ENCODE data around the gene BTBD19. TPM values are rescaled to one million over a fixed set of nuclear protein-coding genes. Genes with fewer than 3 reads are reported as not detected.

The BTBD19 gene
- total and polyA plus RNA-seq, 2 of the 8 experiments (the other 6 are each of a cell fraction or from before 2014, with no cell fraction given) = 1.1 TPM

- no peaks in the 10 kb centered on the region for H3K23me2 ChIP-seq (ENCODE audit: low read depth, low read length)
- TF ChIP-seq BRCA1 (IDR thresholded peaks at IDR 0.05; ENCODE audit: low read depth, low read length) = no peak
- TF ChIP-seq TCF12 (IDR thresholded peaks at IDR 0.05; ENCODE audit: low read depth, low read length) = no peak
- TF ChIP-seq JUN (IDR thresholded peaks at IDR 0.05; ENCODE audit: low read depth, low read length) = no peak
- no peak for TF ChIP-seq TAF7 (optimal IDR thresholded peaks at IDR 0.05; ENCODE audit: borderline replicate concordance, low read depth, low read length)
- TF ChIP-seq RNF2 (IDR thresholded peaks at IDR 0.05; ENCODE audit: borderline replicate concordance, low read depth, low read length, missing control alignments, poor library complexity, severe bottlenecking) = no peak
- TF ChIP-seq SIX5 (IDR thresholded peaks at IDR 0.05; ENCODE audit: low read depth, low read length) = no peak
- no peak for TF ChIP-seq RAD21 (IDR thresholded peaks at IDR 0.05 in 1 of 2, conservative IDR thresholded peaks at IDR 0.05 in 1 of 2; ENCODE audit: low read depth in 2 of 2, low read length in 2 of 2)
- TF ChIP-seq CBX8 (IDR thresholded peaks at IDR 0.05; ENCODE audit: borderline replicate concordance, low read depth, low read length) = no peak
- TF ChIP-seq NANOG (IDR thresholded peaks at IDR 0.05; ENCODE audit: insufficient read depth, low read depth, low read length, poor library complexity, severe bottlenecking) = no peak
- no peak for TF ChIP-seq GTF2F1 (IDR thresholded peaks at IDR 0.05; ENCODE audit: borderline replicate concordance, low read depth, low read length)
- TF ChIP-seq YY1 (IDR thresholded peaks at IDR 0.05; ENCODE audit: low read depth, low read length) = no peak
- no peak for TF ChIP-seq FOSL1 (IDR thresholded peaks at IDR 0.05; ENCODE audit: insufficient read depth, low read depth, low read length)
- TF ChIP-seq PHF8 (conservative IDR thresholded peaks at IDR 0.05; ENCODE audit: low read depth, low read length) = no peak
Measured at GRCh38 chr1:44860891-44861425, 52.6 kb downstream of the BTBD19 start.

More at GRCh38 chr1:44860891-44861425, 52.6 kb downstream of the BTBD19 start:
- DNase-seq (ENCODE audit: low read depth in 1 of 2, low spot score in 2 of 2) (no peak), FAIRE-seq (no peak)
- H3K14ac ChIP-seq (ENCODE audit: insufficient read length) = no peak overlapping the region
- no peak overlapping the region for H2BK120ac ChIP-seq (replicated peaks; ENCODE audit: low read depth, low read length)
- H3K56ac ChIP-seq (replicated peaks; ENCODE audit: insufficient read length, low read depth, low read length) = no peak overlapping the region
- H3K4me1 ChIP-seq (replicated peaks in 1 of 4; ENCODE audit: control insufficient read depth in 3 of 4, insufficient read depth in 4 of 4, low read length in 3 of 4) = no peaks in the 10 kb centered on the region
- no peak overlapping the region for H3K18ac ChIP-seq (ENCODE audit: extremely low read depth, low read length)
- no peaks in the 10 kb centered on the region for H3K79me2 ChIP-seq (ENCODE audit: control insufficient read depth in 1 of 2, insufficient read depth in 2 of 2, low read length in 2 of 2)
- no peaks in the 10 kb centered on the region for H3K79me1 ChIP-seq (ENCODE audit: low read depth, low read length)
- no peak overlapping the region for H2BK15ac ChIP-seq (ENCODE audit: low read length)
- no peak overlapping the region for H4K5ac ChIP-seq (ENCODE audit: insufficient read length, low read depth, low read length)
- no peak overlapping the region for H2BK12ac ChIP-seq (ENCODE audit: low read depth, low read length)
- POLR2A ChIA-PET (ENCODE audit: partially characterized antibody) = interaction anchor here (1.2 to 1.7 kb wide), 5 partner anchors 8 to 42 kb away, joined by 3 to 6 read pairs (median 3); no protein-coding TSS in a partner anchor
- no peak overlapping the region for H2BK20ac ChIP-seq (ENCODE audit: low read length)
- WGBS, 2 experiments (ENCODE audit: extremely low coverage in 1 of 2, insufficient coverage in 1 of 2, insufficient read length in 1 of 2, insufficient replicate concordance in 2 of 2, low coverage in 1 of 2, low lambda C conversion rate in 2 of 2, missing lambda C conversion rate in 1 of 2) = 95% methylated on average over 1 of the region's 1 CpG; no CpG with 5 or more reads in 1 of the 2 experiments
- H4K91ac ChIP-seq (replicated peaks; ENCODE audit: insufficient read length, low read length) = no peak overlapping the region
- no peaks in the 10 kb centered on the region for H3K36me3 ChIP-seq (ENCODE audit: control insufficient read depth in 2 of 4, insufficient read depth in 4 of 4, low read length in 3 of 4)
- no peaks in the 10 kb centered on the region for H3K27me3 ChIP-seq (replicated peaks in 1 of 4; ENCODE audit: control insufficient read depth in 3 of 4, extremely low read depth in 1 of 4, insufficient read depth in 3 of 4, low read length in 3 of 4)
- H2AK5ac ChIP-seq (ENCODE audit: low read depth, low read length) = no peak overlapping the region
- no peak overlapping the region for H2AFZ ChIP-seq (ENCODE audit: low read length)
- no peaks in the 10 kb centered on the region for H4K20me1 ChIP-seq (replicated peaks in 1 of 2; ENCODE audit: control insufficient read depth in 1 of 2, insufficient read depth in 2 of 2, low read length in 2 of 2)
- no peak overlapping the region for H2BK5ac ChIP-seq (ENCODE audit: low read depth, low read length)
- no peak overlapping the region for H4K8ac ChIP-seq (ENCODE audit: extremely low read depth, insufficient read depth, low read length)
- CTCF ChIA-PET (ENCODE audit: partially characterized antibody) = interaction anchor here (0.8 to 2.0 kb wide), 4 partner anchors 9 to 65 kb away, joined by 4 to 6 read pairs (median 5); no protein-coding TSS in a partner anchor
- no peak overlapping the region for H3K9ac ChIP-seq (replicated peaks in 1 of 4; ENCODE audit: extremely low read depth in 1 of 4, low read depth in 3 of 4, low read length in 3 of 4)
- H3K27ac ChIP-seq (ENCODE audit: low read depth, low read length) = no peak overlapping the region
- no peak overlapping the region for H3K23ac ChIP-seq (ENCODE audit: insufficient read length)
- no peak overlapping the region for H3K4me2 ChIP-seq (ENCODE audit: insufficient read depth in 1 of 2, low read depth in 2 of 2, low read length in 2 of 2)
- H3K4ac ChIP-seq (replicated peaks; ENCODE audit: insufficient read length, low read depth, low read length) = no peak overlapping the region
- H3K9me3 ChIP-seq (ENCODE audit: insufficient read depth in 2 of 2, low read depth in 1 of 2, low read length in 1 of 2) = no peaks in the 10 kb centered on the region
- H3K4me3 ChIP-seq (ENCODE audit: extremely low read depth in 1 of 4, insufficient read depth in 2 of 4, low read depth in 3 of 4, low read length in 4 of 4) = no peak overlapping the region

Measured in H1 (cell line).